HG02885 (cell line): ENCODE data around the gene CKB.
"Not testable (repeated sequence)": the region's sequence is repeated elsewhere in the genome, so short reads cannot be mapped to it uniquely, and the experiment has no call there.

ENCODE experiments used
- ATAC-seq: cut with Tn5 transposase; IDR thresholded peaks from one replicate; pipeline ENCODE4 v1.9.1; 2021; ENCODE audit warnings: mild to moderate bottlenecking; ENCODE audit not compliant: unreplicated experiment, poor library complexity

CKB gene

GRCh38 chr14:103528146-103528586 lies 5.5 kb upstream of the CKB start:
- no peak for ATAC-seq

GRCh38 chr14:103527408-103528145 lies 4.9 kb upstream of the CKB start:
- peak; percentile 53 for ATAC-seq

GRCh38 chr14:103526914-103527248 lies 4.3 kb upstream of the CKB start:
- no peak for ATAC-seq

GRCh38 chr14:103526247-103526913 lies 3.8 kb upstream of the CKB start:
- no peak for ATAC-seq

GRCh38 chr14:103525430-103526246 lies 3.0 kb upstream of the CKB start:
- not testable (repeated sequence) for ATAC-seq

GRCh38 chr14:103524002-103524935 lies 1.6 kb upstream of the CKB start:
- ATAC-seq, result no peak

GRCh38 chr14:103523575-103523954 lies 935 bp upstream of the CKB start:
- ATAC-seq, result no peak

GRCh38 chr14:103521951-103522563 lies 573 bp downstream of the CKB start:
- ATAC-seq, result no peak

GRCh38 chr14:103521438-103521950 lies 1.1 kb downstream of the CKB start:
- ATAC-seq, result peak; percentile 16

- ATAC-seq, result peak; percentile 39
Observed at GRCh38 chr14:103520657-103521437, 1.8 kb downstream of the CKB start.

GRCh38 chr14:103520269-103520656 lies 2.4 kb downstream of the CKB start:
- no peak for ATAC-seq

- ATAC-seq, result no peak
Observed at GRCh38 chr14:103519837-103520212, 2.8 kb downstream of the CKB start.

GRCh38 chr14:103519043-103519836 lies 3.4 kb downstream of the CKB start:
- ATAC-seq, result no peak

GRCh38 chr14:103518422-103519042 lies 4.1 kb downstream of the CKB start:
- ATAC-seq, result no peak

- ATAC-seq, result no peak
Observed at GRCh38 chr14:103517721-103518421, 4.8 kb downstream of the CKB start.

- ATAC-seq, result no peak
Observed at GRCh38 chr14:103517174-103517566, 5.5 kb downstream of the CKB start.
